ENCODE results near the gene OSBPL6. TPM values are rescaled to one million over a fixed set of nuclear protein-coding genes. Genes with fewer than 3 reads are reported as not detected.

The OSBPL6 gene
- total and polyA plus RNA-seq, 10 of the 15 experiments (the other 5 are each of a cell fraction or from before 2014, with no cell fraction given), result 0.01 to 0.08 (median 0.03) TPM; not detected in 5

- no peak for TF ChIP-seq RELB (IDR thresholded peaks at IDR 0.05; ENCODE audit: low read depth)
- no peak for TF ChIP-seq NFYA (IDR thresholded peaks at IDR 0.05; ENCODE audit: borderline replicate concordance, low read depth, low read length)
- TF ChIP-seq SREBF1 (IDR thresholded peaks at IDR 0.05; ENCODE audit: low read length), result no peak
- TF ChIP-seq ZNF274 (IDR thresholded peaks at IDR 0.05; ENCODE audit: insufficient read depth, insufficient read length), result no peak
- 0 out of 2 replicates have a peak, but pooled peaks have one; percentile 47 for TF ChIP-seq MEF2A (IDR thresholded peaks at IDR 0.05; ENCODE audit: insufficient read depth, low read depth, low read length)
- no peak for TF ChIP-seq WRNIP1 (IDR thresholded peaks at IDR 0.05; ENCODE audit: borderline replicate concordance, low read depth, low read length)
- no peak for TF ChIP-seq REST (IDR thresholded peaks at IDR 0.05; ENCODE audit: low read depth, low read length)
- no peak for TF ChIP-seq NKRF (conservative IDR thresholded peaks at IDR 0.05)
- TF ChIP-seq NR2C2 (IDR thresholded peaks at IDR 0.05; ENCODE audit: borderline replicate concordance, control insufficient read depth, insufficient read length, low read depth), result no peak
- TF ChIP-seq SIX5 (IDR thresholded peaks at IDR 0.05; ENCODE audit: low read depth, low read length, severe bottlenecking), result no peak
- no peak for TF ChIP-seq TCF12 (IDR thresholded peaks at IDR 0.05; ENCODE audit: low read depth, low read length)
- TF ChIP-seq IKZF1 (conservative IDR thresholded peaks at IDR 0.05), result no peak
- TF ChIP-seq CBX3 (IDR thresholded peaks at IDR 0.05; ENCODE audit: borderline replicate concordance, low read depth), result no peak
- TF ChIP-seq NRF1 (conservative IDR thresholded peaks at IDR 0.05; ENCODE audit: low read depth, low read length), result no peak
- TF ChIP-seq YBX1 (IDR thresholded peaks at IDR 0.05), result no peak
- no peak for TF ChIP-seq CREM (IDR thresholded peaks at IDR 0.05; ENCODE audit: low read depth)
- no peak for TF ChIP-seq ZNF217 (IDR thresholded peaks at IDR 0.05)
- TF ChIP-seq JUND (IDR thresholded peaks at IDR 0.05; ENCODE audit: low read depth, low read length), result no peak
- no peak for TF ChIP-seq TCF7 (IDR thresholded peaks at IDR 0.05; ENCODE audit: borderline replicate concordance)
- peak; percentile 46; the same call in 1 of the 2 replicates for TF ChIP-seq ATF2 (IDR thresholded peaks at IDR 0.05; ENCODE audit: low read length)
- TF ChIP-seq SIN3A (IDR thresholded peaks at IDR 0.05; ENCODE audit: low read depth, low read length), result no peak
- TF ChIP-seq YY1 (IDR thresholded peaks at IDR 0.05; ENCODE audit: low read depth, low read length), result peak; percentile 59; the same call in 1 of the 2 replicates
- 0 out of 2 replicates have a peak, but pooled peaks have one; percentile 46 for TF ChIP-seq MTA3 (IDR thresholded peaks at IDR 0.05; ENCODE audit: borderline replicate concordance, low read length)
- no peak for TF ChIP-seq RCOR1 (conservative IDR thresholded peaks at IDR 0.05; ENCODE audit: low read depth, low read length)
Observed at GRCh38 chr2:178448968-178449661, 254.8 kb downstream of the OSBPL6 start (continued).
